Measurements from ENCODE around the gene ARMH4.

Gene ARMH4

DNA sequence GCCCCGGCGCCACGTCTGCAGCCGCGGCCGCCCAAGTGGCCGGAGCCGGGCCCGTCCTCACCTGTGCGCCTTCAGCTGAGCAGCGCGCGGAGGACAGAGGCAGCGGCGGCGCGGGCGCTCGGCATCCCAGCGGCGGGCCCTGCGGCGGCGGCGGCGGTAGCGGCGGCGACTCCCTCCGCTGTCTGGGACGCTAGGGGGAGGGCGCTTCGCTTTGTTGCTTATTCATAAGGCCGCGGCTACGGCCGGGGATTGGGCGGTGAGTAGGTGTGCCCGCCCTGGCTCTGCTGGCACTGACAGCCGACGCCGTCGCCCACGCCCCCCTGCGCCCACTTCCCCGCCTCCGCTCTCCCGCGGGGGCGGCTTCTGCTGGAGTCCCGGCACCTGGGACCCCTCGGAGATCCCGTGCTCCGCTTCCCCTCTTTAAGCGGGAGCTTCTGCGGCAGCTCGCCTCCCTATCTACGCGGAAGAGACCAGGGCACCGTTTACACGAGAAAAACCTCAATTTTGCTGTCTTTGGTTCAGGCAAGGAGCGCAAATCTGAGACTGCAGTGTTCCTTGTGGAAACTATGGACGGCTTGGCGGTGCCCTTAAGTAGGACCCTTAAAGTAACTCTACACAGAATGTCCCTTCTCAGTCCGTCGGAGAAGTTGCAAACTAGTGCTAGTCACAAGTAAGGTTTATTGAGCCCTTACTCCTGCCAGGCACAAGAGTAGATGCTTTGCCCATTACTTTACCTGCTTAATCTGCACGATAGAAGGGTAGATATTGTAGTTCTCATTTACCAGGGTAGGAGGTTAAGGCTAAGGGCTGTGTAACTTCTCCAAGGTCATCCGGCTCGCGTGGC, at the start of gene ARMH4:
ARMH4 (minus strand) TSS at position 200 of the 844 bp plus-strand sequence. CDS start 12,855 bp downstream, outside the sequence.
- peak; percentile 54 for DNase-seq

GRCh38 chr14:58200846-58201245, 48.8 kb upstream of the ARMH4 start:
- DNase-seq: no peak

- DNase-seq: no peak
Observed at GRCh38 chr14:58200480-58200841, 48.4 kb upstream of the ARMH4 start.

DNA sequence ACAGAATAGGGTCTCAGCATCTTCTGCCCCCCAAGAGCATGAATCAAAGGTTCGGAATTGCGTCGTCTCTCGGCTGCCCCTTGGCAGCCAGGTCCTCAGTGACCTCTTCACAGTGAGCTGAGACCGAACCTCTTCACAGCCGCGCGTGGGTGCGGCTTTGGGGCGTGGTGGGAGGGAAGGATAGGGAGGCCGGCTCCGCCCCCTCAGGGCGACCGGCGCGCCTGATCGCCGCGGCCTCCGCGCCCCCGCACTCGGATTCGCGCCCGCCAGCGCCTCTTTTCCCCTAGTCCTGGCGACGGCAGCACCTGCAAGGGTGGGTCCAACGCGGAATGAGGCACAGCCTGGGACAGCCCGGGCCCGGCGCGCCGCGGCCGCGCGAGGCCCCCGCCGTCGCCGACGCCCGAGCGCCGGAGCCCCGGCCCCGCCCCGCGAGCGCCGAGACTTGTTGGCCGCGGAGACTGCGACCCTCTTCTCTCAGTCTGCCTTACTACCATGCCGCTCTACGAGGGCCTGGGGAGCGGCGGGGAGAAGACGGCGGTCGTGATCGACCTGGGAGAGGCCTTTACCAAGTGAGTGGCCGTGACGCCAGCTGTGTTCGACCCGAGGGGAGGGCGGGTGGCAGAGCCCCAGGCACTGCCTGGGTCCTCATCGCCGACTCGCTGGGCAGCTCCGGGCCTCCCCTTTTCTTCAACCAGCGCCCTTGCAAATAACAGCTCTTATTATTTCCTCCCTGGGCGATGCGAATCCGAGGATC, 47.9 kb upstream of the ARMH4 start, which contains the start of gene ACTR10:
ACTR10 (plus strand) TSS at position 424 of the 754 bp plus-strand sequence; CDS start at position 493, 69 bp downstream.
- peak; percentile 89 for DNase-seq

DNA sequence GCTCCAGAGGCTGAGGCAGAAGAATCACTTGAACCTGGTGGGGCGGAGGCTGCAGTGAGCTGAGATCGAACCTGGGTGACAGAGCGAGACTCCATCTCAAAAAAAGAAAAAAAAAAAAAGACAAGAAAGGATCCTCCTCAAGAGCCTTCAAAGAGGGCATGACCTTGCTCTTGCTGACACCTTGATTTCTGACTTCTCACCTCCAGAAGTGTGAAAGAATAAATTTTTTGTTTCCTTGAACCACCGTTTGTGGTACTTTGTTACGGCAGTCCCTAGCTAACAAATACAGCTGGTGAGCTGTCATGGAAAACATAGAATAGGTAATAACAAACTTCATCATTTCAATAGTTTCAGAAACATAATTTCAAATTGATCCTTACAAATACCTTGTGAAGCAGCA, 46.1 kb upstream of the ARMH4 start:
- DNase-seq: no peak

DNA sequence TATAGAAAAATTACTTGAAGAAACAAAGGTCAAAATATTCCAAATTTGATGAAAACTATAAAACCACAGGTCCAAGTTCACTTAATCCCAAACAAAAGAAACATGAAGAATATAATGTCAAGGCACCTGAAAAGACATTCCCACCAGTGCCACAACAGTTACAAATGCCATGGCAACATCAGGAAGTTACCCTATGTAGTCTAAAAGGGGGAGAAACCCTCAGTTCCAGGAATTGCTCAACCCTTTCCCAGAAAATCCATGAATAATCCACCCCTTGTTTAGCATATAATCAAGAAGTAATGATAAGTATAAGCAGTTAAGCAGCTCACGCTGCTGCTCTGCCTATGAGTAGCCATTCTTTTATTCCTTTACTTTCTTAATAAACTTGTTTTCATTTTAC, 44.2 kb upstream of the ARMH4 start:
- DNase-seq: no peak

DNA sequence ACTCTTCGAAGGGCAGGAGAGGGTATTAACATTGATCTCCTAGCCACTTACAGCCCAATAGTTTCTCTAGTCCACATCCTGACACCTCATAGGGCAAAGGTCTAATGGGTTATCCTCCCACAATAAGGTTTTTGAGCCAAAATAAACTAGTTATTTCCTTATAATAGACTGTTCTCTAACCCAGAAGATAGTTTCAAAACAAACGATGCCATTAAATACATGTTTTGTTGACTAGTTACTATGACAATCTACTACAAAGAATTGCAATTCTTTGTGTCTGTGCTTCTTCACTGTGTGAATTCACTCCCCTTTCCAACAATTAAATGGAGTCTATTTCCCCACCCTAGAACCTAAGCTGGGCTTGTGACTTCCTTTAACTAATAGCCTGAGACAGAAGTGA, 41.5 kb upstream of the ARMH4 start:
- DNase-seq: no peak

GRCh38 chr14:58191763-58192601, 40.0 kb upstream of the ARMH4 start:
- DNase-seq: no peak

- no peak for DNase-seq
Observed at GRCh38 chr14:58189176-58189575, 37.2 kb upstream of the ARMH4 start.

DNA sequence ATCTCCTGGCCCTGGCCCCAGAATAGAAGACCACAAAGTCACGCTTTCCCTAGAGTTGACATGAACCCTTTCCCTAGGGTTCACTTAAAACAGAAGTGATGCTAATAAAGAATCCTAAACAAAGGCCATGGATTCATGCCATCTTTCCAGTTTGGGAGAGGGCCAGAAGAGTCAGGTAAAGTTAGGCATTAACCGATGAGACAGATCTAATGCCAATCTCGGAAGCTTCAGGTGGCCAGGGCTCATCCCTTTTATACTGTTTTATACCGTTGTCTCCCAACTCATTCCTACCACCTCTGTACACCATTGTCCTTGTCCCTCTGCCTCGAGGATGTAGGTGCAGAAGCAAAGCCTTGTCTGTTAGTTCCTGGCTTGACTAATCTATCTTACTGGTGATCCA, 25.1 kb upstream of the ARMH4 start:
- no peak for DNase-seq

- DNase-seq: peak; percentile 54
Observed at GRCh38 chr14:58171090-58171489, 19.1 kb upstream of the ARMH4 start.

GRCh38 chr14:58167891-58168290, 15.9 kb upstream of the ARMH4 start:
- DNase-seq: no peak

GRCh38 chr14:58167057-58167456, 15.0 kb upstream of the ARMH4 start:
- no peak for DNase-seq

DNA sequence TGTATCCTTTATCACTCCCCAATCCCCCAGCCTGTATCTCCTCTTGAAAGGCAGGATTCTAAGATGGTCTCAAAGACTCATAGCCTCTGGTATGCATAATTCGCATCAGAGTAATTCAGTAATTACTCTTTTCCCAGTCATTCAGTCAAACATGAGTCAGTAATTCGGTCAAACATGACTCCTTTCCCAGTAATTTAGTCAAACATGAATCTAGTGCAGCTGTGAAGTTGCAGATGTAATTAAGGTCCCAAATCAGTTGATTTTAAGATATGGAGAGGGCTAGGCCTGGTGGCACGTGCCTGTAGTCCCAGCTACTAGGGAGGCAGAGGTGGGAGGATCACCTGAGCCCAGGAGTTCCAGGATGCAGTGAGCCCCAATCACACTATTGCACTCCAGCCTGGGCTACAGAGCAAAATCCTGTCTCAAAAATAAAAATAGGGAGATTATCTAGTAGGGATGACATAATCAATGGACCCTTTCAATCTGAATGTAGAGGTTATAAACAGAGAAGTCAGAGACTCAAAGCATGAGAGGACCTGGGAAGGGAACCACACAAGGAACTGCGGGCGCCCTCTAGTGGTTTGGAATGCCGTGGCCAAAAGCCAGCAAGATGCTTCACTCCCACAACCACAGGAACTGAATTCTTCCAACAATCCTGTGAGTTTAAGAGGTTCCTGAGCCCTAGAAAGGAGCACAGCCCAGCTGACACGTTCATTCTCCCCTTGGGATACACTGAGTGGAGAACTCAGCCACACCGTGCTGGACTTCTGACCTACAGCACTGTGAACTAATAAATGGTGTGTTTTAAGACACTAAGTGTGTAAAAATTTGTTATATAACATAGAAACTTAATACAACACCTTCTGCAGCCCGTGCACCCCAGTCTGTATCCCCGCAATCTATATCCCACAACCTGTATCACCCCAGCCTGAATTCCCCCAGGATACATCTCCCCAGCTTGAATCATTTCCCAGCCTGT, 14.3 kb upstream of the ARMH4 start:
- peak; percentile 80 for DNase-seq

DNA sequence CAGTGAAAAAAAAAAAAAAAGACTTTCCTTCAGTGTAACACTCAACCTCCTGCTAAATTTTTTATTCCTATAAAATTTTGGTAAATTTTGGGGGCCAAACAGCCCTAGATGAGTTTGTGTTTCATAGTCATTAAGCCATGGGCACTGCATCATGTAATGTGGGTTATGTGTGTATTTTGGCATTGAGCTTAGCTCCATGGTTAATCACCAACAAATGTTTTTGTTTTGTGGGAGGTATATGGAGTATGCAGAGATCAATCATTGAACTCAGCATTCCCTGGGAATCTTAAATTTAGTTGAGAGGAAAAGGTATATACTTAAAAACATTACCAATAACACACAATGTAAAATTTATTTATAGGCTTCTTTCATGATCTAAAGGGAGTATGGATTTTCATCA, 8.5 kb upstream of the ARMH4 start:
- no peak for DNase-seq

DNA sequence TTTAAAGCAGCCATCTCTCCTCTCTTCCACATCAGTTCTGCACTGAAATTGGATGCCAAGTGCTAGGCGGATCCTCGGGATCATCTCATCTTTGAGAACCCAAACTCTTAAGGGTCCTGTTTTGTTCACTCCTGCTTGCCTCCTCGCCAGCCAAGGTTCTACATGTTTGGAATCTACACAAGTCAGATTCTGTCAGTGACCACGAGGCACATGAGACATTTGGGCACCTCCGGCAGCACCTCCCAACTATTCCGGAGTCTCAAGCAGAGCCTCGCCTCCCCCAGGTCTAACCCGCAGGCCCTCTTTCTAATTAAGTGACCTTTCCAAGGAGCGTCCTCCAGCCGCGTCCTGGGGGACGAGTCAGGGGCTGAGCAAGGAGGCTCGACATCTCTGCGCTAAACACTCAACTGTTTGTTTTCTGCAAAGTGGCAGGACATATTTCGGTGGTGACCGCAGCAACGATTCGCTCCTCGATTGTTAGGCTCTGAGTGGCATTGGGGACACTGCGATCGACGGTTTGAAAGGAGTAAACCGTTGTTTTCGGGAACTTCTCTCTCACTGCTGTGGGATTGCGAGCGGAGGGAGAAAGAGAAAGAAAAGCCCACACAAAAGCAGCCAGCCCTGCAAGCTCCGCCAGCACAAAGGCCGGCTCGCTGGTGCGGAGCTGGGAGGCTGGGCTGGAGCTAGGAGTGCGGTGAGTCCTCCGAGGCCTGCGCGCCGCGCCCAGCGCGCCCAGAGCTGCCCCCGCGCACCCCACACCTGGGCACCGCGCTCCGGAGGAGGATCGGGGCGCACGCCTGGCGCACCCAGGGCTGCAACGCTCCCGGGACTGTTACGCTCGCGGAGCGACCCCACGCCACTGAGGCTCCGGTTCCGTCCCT, 640 bp downstream of the ARMH4 start:
- no peak for DNase-seq

DNA sequence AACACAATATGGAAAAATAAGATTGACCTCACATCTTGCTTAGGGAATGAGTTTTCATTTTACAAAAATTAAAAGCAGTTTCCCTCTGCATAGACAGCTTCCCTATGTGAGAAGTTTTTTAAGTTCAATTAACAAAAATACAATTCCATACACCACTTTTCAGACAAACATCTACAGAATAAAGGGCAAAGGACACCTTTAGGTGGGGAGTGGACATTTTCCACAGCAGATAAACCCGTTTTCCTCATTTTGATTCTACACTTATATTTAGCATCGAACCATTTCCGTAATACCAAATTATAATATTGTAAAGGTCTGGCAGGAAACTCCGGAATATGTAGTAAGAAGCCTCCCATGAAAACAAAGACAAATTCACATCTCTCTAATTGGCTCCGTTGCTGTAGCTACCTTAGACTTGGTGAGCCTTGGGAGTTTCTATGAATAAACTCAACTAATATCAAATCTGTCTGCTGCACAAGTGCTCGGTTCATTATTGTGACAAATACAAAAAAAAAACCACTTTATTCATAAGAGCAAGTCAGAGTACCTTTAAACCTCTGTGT, 1.7 kb downstream of the ARMH4 start:
- DNase-seq: no peak

- DNase-seq: no peak
Observed at GRCh38 chr14:58149196-58149595, 2.8 kb downstream of the ARMH4 start.

DNA sequence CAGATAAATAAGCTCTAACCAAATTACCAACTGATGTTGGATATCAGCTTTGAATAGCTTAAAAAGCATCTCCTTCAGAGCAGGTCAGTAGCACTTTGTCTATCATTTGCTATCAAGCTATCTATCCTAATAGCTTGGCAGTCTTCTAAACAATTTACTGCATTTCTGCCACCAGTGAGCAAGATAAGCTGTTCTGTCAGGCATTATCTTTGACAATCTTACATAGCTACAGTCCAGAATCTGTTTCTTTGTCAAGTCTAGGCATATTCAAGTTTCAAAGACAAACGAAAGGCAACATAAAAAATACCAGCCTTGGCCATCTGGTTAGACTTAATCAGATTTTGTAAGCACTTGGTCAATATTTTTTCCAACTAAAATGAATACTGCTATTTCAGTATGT, 5.6 kb downstream of the ARMH4 start:
- no peak for DNase-seq

GRCh38 chr14:58145936-58146335, 6.1 kb downstream of the ARMH4 start:
- DNase-seq: no peak

- DNase-seq: no peak
Observed at GRCh38 chr14:58143106-58143505, 8.9 kb downstream of the ARMH4 start.
